H9 (cell line): ENCODE data around the gene UNC13C. TPM values are rescaled to one million over a fixed set of nuclear protein-coding genes. Genes with fewer than 3 reads are reported as not detected.

Source experiments
- DNase-seq: peaks from one replicate; pipeline ENCODE4 v3.0.0-alpha.2; 2017
- H2AFZ ChIP-seq: one replicate; pipeline ENCODE4 v1.6.1; 2013; ENCODE audit warnings: mild to moderate bottlenecking, low read length, control low read depth, moderate library complexity
- H2AK5ac ChIP-seq: 2 replicates; pipeline ENCODE4 v1.6.1; 2013; ENCODE audit warnings: low read length, control low read depth, mixed read lengths; ENCODE audit not compliant: insufficient read length
- H2BK120ac ChIP-seq: one replicate; pipeline ENCODE4 v1.6.1; 2013; ENCODE audit warnings: low read depth, mild to moderate bottlenecking, low read length, control low read depth, inconsistent platforms; ENCODE audit not compliant: poor library complexity, severe bottlenecking
- H2BK12ac ChIP-seq: 2 replicates; pipeline ENCODE4 v1.6.1; 2013; ENCODE audit warnings: low read length, control low read depth, mixed read lengths, low read depth; ENCODE audit not compliant: insufficient read length
- H2BK15ac ChIP-seq: 2 replicates; pipeline ENCODE4 v1.6.1; 2013; ENCODE audit warnings: low read depth, low read length, control low read depth
- H2BK20ac ChIP-seq: one replicate; pipeline ENCODE4 v1.6.1; 2013; ENCODE audit warnings: low read depth, mild to moderate bottlenecking, low read length, control low read depth, inconsistent platforms; ENCODE audit not compliant: poor library complexity, severe bottlenecking
- H2BK5ac ChIP-seq: 2 replicates; pipeline ENCODE4 v1.6.1; 2013; ENCODE audit warnings: low read length, control low read depth, mixed read lengths; ENCODE audit not compliant: insufficient read length
- H3K14ac ChIP-seq: 2 replicates; pipeline ENCODE4 v1.6.1; 2013; ENCODE audit warnings: low read length, control low read depth; ENCODE audit not compliant: insufficient read depth
- H3K18ac ChIP-seq: 2 replicates; pipeline ENCODE4 v1.6.1; 2013; ENCODE audit warnings: low read depth, mild to moderate bottlenecking, mixed read lengths, low read length, control low read depth; ENCODE audit not compliant: insufficient read length
- H3K23ac ChIP-seq: 2 replicates; pipeline ENCODE4 v1.6.1; 2013; ENCODE audit warnings: low read length, control low read depth, mixed read lengths, low read depth; ENCODE audit not compliant: insufficient read length
- H3K23me2 ChIP-seq: 2 replicates; pipeline ENCODE4 v1.6.1; 2013; ENCODE audit warnings: low read depth, mild to moderate bottlenecking, mixed read lengths, low read length, control low read depth; ENCODE audit not compliant: insufficient read length, poor library complexity, severe bottlenecking
- H3K27ac ChIP-seq: 2 replicates; pipeline ENCODE4 v1.5.1; 2013; ENCODE audit warnings: low read length, control low read depth, mixed read lengths, low read depth; ENCODE audit not compliant: insufficient read length
- H3K27me3 ChIP-seq: 2 replicates; pipeline ENCODE4 v1.6.1; 2013; ENCODE audit warnings: low read length, control low read depth, inconsistent platforms; ENCODE audit not compliant: insufficient read depth
- H3K4ac ChIP-seq: 2 replicates; pipeline ENCODE4 v1.6.1; 2013; ENCODE audit warnings: low read depth, mild to moderate bottlenecking, control low read depth, inconsistent platforms, low read length, moderate library complexity
- H3K4me1 ChIP-seq: 2 replicates; pipeline ENCODE4 v1.6.1; 2013; ENCODE audit warnings: low read length, control low read depth, inconsistent platforms; ENCODE audit not compliant: insufficient read depth
- H3K4me2 ChIP-seq: 2 replicates; pipeline ENCODE4 v1.6.1; 2013; ENCODE audit warnings: low read length, control low read depth, mixed read lengths; ENCODE audit not compliant: insufficient read length, insufficient read depth
- H3K56ac ChIP-seq: 2 replicates; pipeline ENCODE4 v1.6.1; 2013; ENCODE audit warnings: low read depth, mild to moderate bottlenecking, mixed read lengths, low read length, control low read depth; ENCODE audit not compliant: insufficient read length
- H3K79me1 ChIP-seq: 2 replicates; pipeline ENCODE4 v1.6.1; 2013; ENCODE audit warnings: low read depth, mild to moderate bottlenecking, moderate library complexity, low read length, control low read depth, inconsistent platforms; ENCODE audit not compliant: insufficient read depth, poor library complexity, severe bottlenecking
- H3K79me2 ChIP-seq: 2 replicates; pipeline ENCODE4 v1.6.1; 2013; ENCODE audit warnings: low read length, control low read depth, inconsistent platforms; ENCODE audit not compliant: insufficient read depth
- H3K9ac ChIP-seq: 2 replicates; pipeline ENCODE4 v1.6.1; 2013; ENCODE audit warnings: low read length, control low read depth, mixed read lengths; ENCODE audit not compliant: insufficient read length; ENCODE audit errors: extremely low read depth
- H3K9me3 ChIP-seq: one replicate; pipeline ENCODE4 v1.6.1; 2013; ENCODE audit warnings: low read depth, low read length, inconsistent platforms; ENCODE audit not compliant: control insufficient read depth
- H3T11ph ChIP-seq: one replicate; pipeline ENCODE4 v1.6.1; 2013; ENCODE audit warnings: mild to moderate bottlenecking, low read length, control low read depth, inconsistent platforms
- H4K20me1 ChIP-seq: one replicate; pipeline ENCODE4 v1.6.1; 2013; ENCODE audit not compliant: control insufficient read depth, insufficient read length, insufficient read depth
- H4K5ac ChIP-seq: 2 replicates; pipeline ENCODE4 v1.6.1; 2013; ENCODE audit warnings: low read depth, mild to moderate bottlenecking, mixed read lengths, low read length, control low read depth; ENCODE audit not compliant: insufficient read length
- H4K8ac ChIP-seq: replicated peaks from 2 replicates; pipeline ENCODE4 v1.6.1; 2013; ENCODE audit warnings: low read length, control low read depth, mixed read lengths, low read depth; ENCODE audit not compliant: insufficient read length
- H4K91ac ChIP-seq: 2 replicates; pipeline ENCODE4 v1.6.1; 2013; ENCODE audit warnings: low read depth, mild to moderate bottlenecking, moderate library complexity, mixed read lengths, low read length, control low read depth; ENCODE audit not compliant: insufficient read length
- H3K27ac Mint-ChIP-seq, 3 experiments: 2 replicates in 2 of 3; 3 replicates in 1 of 3; pipeline ENCODE4 v1.8.0; 2020 to 2021; ENCODE audit warnings: mixed read lengths in 3 of 3, mild to moderate bottlenecking in 1 of 3, moderate library complexity in 1 of 3
- H3K27me3 Mint-ChIP-seq: 2 replicates; pipeline ENCODE4 v1.8.0; 2021; ENCODE audit warnings: low read depth, mild to moderate bottlenecking, moderate library complexity, mixed read lengths
- H3K36me3 Mint-ChIP-seq, 3 experiments: 2 replicates in 2 of 3; 3 replicates in 1 of 3; pipeline ENCODE4 v1.8.0; 2020 to 2021; ENCODE audit warnings: low read depth in 3 of 3, mixed read lengths in 3 of 3; ENCODE audit not compliant: insufficient read depth in 1 of 3
- H3K4me1 Mint-ChIP-seq, 2 experiments: 2 replicates each; pipeline ENCODE4 v1.8.0; 2020; ENCODE audit warnings: mixed read lengths in 2 of 2
- H3K4me3 Mint-ChIP-seq, 2 experiments: 2 replicates in 1 of 2; 3 replicates in 1 of 2; pipeline ENCODE4 v1.8.0; 2020 to 2021; ENCODE audit warnings: mild to moderate bottlenecking in 2 of 2, mixed read lengths in 2 of 2, moderate library complexity in 1 of 2
- H3K9me3 Mint-ChIP-seq, 2 experiments: 2 replicates in 1 of 2; 3 replicates in 1 of 2; pipeline ENCODE4 v1.8.0; 2020; ENCODE audit warnings: mild to moderate bottlenecking in 2 of 2, mixed read lengths in 2 of 2, moderate library complexity in 1 of 2
- WGBS: extraction: QIAGEN DNeasy Blood & Tissue Kit; methylation state at CpG from one replicate; pipeline ENCODE4 v1.1.7; 2013; ENCODE audit warnings: missing lambda C conversion rate, low lambda C conversion rate, mixed read lengths; ENCODE audit not compliant: insufficient read length; ENCODE audit errors: extremely low coverage; 5-methylcytosine and 5-hydroxymethylcytosine counted together
- total RNA-seq: library from RNA; stranded (reverse); gene quantifications from 2 replicates; pipeline ENCODE4 v1.2.1, GENCODE V29; 2021
- TF ChIP-seq, protein P1 (sequence below): fragments of 200-600 bp; sonication (generic); conservative IDR thresholded peaks from 3 replicates; pipeline ENCODE4 v1.8.0; 2021; ENCODE audit warnings: antibody characterized with exemption, mild to moderate bottlenecking

Gene UNC13C
- total RNA-seq, 1 experiment from 2014 or later, result 0.02 TPM

DNA sequence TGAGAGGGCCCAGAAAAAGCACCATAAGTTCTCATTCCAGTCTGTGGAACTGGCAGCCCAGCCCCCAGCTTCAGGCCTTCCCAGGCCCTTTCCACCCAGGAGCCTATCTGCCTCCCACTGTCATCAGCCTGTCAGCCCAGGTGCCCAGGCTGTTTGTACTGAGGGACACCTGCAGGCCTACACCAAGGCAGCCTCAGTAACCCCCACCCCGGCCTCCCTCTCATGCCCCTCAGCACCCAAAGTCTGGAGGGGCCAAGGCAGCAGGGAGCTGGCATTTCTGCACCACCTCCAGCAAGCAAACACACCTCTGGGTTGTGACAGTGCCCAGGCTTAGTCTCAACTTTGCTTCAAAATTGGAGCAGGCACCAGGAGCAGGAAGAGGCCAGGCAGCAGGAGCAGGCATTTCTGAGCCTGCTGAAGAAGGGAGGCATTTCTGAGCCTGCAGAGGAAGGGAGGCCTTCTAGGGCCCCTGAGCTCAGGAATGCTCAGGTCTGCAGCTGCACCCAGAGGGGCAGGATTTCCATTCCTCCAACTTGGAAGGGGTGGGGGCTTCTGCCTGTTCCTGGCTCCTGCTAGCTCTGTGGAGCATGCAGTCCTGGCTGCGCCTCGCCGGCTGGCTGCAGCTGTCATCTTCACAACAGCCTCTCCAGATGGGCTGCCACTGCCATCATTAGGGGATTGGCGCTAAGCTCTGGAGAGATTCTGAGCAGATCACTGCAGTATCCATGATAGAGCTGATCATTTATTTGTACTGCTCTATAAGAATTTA lies 396.1 kb downstream of the UNC13C start:
- H2BK5ac ChIP-seq, result no peak overlapping the region
- no peaks in the 10 kb centered on the region for H3K9me3 ChIP-seq
- no peaks in the 10 kb centered on the region for H3K27me3 ChIP-seq
- no peak overlapping the region for H3K4ac ChIP-seq
- WGBS, result no CpG with 5 or more reads among the region's 5 CpGs
- H3K36me3 Mint-ChIP-seq, result no peaks in the 10 kb centered on the region
- no peak overlapping the region for H3K18ac ChIP-seq
- no peak overlapping the region for H2BK12ac ChIP-seq
- H2AFZ ChIP-seq, result no peak overlapping the region
- H3K9ac ChIP-seq, result no peak overlapping the region
- H4K20me1 ChIP-seq, result no peaks in the 10 kb centered on the region
- no peak overlapping the region for H4K8ac ChIP-seq
- no peak overlapping the region for H3K4me2 ChIP-seq
- no peak overlapping the region for H2BK120ac ChIP-seq
- no peaks in the 10 kb centered on the region for H3K4me1 ChIP-seq
- H3K79me2 ChIP-seq, result no peaks in the 10 kb centered on the region
- H3K27me3 Mint-ChIP-seq, result no peaks in the 10 kb centered on the region
- H3K27ac ChIP-seq, result no peak overlapping the region
- TF ChIP-seq, protein P1, sequence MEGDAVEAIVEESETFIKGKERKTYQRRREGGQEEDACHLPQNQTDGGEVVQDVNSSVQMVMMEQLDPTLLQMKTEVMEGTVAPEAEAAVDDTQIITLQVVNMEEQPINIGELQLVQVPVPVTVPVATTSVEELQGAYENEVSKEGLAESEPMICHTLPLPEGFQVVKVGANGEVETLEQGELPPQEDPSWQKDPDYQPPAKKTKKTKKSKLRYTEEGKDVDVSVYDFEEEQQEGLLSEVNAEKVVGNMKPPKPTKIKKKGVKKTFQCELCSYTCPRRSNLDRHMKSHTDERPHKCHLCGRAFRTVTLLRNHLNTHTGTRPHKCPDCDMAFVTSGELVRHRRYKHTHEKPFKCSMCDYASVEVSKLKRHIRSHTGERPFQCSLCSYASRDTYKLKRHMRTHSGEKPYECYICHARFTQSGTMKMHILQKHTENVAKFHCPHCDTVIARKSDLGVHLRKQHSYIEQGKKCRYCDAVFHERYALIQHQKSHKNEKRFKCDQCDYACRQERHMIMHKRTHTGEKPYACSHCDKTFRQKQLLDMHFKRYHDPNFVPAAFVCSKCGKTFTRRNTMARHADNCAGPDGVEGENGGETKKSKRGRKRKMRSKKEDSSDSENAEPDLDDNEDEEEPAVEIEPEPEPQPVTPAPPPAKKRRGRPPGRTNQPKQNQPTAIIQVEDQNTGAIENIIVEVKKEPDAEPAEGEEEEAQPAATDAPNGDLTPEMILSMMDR, result no peak
- H3K79me1 ChIP-seq, result no peaks in the 10 kb centered on the region
- no peak overlapping the region for H4K5ac ChIP-seq
- no peaks in the 10 kb centered on the region for H3K9me3 Mint-ChIP-seq
- no peaks in the 10 kb centered on the region for H3K23me2 ChIP-seq
- peaks cover under 1% of the 10 kb centered on the region in 2 experiments; a peak in 2 of 4 replicates for H3K4me1 Mint-ChIP-seq
- H3K27ac Mint-ChIP-seq, result no peak overlapping the region
- H2BK15ac ChIP-seq, result no peak overlapping the region
- no peak overlapping the region for H3K14ac ChIP-seq
- H2BK20ac ChIP-seq, result no peak overlapping the region
- H3K4me3 Mint-ChIP-seq, result no peak overlapping the region
- no peak overlapping the region for H3K56ac ChIP-seq
- DNase-seq, result peak; percentile 24
- H3K23ac ChIP-seq, result no peak overlapping the region
- no peak overlapping the region for H4K91ac ChIP-seq
- H2AK5ac ChIP-seq, result no peak overlapping the region
- H3T11ph ChIP-seq, result no peak overlapping the region
